Midbrain (tissue), 1 donor: Measurements from ENCODE around the gene SMCO2.

Source experiments
- DNase-seq: peaks from one replicate; lab custom pipeline; 2025; lab: John Stamatoyannopoulos, UW

The SMCO2 gene

DNA sequence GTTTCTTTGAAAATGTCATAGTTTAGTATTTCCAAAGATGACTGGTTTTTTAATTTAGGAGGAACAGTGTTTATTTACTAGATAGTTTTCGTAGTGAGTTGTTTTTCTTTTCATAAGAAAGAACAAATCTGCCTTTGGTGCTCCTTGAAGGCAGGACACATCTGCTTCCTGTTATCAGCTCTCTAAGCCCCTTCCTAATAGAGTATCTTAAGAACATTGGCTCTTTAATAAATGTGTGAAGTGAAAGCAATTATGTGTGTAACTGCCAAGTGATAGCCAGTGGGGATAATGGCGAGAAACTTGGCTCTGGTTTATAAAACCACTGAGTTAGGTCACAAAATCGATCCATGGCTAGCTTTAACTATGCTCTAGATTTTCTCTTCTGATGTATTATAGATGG is 54.0 kb downstream of the SMCO2 start:
- DNase-seq, result no peak

DNA sequence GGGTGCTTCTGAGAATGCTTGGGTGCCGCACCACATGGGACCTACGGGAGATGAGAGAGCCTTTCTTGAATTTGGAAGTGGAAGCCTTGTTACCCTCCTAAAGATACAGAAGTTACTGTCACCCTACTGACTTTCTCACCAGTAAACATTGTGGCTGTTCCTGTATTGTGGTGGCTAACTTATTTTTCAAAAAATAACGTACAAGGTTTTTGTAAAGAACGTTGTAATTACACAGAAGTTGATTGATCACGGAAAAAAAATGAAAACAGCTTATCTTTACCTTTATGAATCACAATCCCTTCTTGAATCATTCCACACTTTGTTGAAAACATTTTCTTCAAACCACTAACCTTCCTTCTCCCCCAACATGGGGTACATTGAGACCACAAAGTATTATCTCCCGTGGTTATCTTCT is 55.5 kb downstream of the SMCO2 start:
- no peak for DNase-seq

GRCh38 chr12:27504507-27504906 is 58.0 kb downstream of the SMCO2 start:
- DNase-seq, result no peak

GRCh38 chr12:27505109-27505508 is 58.6 kb downstream of the SMCO2 start:
- DNase-seq, result no peak

DNA sequence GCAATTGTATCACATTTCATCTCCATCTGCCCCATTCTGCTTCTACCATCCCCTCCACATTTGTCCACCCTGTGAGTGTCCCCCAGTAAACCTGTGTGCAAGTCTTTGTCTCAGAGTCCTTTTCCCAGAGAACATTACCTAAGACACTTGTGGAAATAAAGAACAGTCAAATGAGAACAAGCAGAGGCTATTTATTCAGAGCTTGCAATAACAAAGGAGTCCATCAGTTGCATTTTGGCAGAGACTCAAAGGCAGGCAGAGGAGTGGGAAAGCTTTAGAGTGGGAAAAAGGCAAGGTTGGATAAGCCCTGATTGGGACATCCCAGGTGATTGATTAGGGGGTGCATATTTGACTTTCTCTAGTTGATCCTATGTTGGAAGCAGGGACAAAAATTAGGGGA is 59.2 kb downstream of the SMCO2 start:
- no peak for DNase-seq

GRCh38 chr12:27506645-27507189 is 60.2 kb downstream of the SMCO2 start:
- DNase-seq, result no peak

DNA sequence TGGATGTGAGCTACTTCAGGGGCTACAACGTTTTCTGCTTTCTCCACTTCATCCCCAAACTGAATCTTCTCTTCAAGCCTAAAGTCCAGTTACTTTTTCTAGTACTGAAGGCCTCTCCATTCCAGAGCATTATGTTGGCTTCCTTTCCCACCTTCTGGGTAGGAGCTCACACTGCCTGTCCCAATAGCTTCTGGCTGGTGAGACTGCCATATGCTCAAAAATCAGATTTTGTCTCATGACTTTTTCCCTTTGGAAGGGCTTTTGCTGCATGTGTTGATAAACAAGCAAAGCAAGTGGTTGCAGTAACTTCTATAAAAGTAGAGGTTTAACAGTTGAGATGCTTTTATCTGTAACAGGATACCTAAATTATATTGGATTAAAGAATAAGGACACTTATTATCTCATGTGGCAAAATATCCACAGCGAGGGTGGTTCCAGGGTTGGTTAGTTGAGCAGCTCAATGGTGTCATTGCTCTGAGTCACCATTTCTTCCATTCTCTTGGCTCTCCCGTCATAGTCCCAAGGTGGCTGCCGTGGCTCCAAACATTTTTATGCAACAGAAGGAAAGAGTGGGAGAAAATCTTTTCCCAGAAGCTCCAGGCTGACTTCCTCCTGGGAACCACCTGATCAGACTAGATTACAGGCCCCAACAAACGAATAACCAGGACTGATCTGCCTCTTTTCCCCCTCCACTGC is 62.3 kb downstream of the SMCO2 start:
- no peak for DNase-seq

DNA sequence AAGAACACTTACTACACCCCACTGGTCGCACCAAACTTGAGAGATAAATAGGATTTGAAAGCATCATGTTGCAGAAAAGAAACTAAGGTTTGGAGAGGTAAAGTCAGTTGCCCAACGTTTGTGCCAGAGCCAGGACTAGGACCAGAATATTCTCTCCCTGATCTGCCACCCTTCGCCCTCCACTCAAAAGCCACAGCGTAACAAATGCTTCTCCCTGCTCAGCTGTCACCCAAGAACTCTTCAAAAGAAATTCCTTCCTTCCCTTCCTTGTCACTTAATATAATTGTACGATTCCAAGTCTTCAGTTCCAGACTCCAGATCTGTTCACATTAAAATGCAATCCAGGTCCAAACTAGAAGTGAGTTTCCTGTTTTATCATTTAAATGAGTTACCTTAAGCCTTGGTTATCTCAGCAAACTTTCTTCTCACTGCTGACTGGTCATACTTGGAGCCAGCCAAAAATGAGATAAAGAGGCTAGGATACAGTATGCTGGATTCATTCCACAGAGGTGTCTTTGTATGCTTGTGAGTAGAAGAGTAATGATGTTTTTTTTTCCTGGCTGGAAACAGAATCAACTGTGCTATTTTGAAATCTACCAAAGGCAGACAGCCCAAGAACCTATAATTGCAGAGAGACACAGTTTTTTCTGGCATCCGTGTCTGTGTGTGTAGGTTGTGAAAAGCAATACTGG is 64.6 kb downstream of the SMCO2 start:
- DNase-seq, result no peak

DNA sequence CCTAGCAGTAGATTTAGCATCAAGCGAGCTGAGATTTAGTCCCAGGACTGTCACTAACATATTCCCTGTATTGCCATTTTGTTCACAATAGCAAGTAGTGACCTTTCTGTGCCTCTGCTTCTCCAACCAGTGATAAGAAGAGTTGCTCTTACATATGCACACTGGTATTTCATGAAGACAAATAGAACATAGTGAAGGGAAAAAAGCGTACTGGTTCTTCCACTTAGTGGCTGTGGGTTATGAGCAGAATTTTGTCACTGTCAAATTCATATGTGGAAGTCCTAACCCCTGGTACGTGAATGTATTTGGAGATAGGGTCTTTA is 65.1 kb downstream of the SMCO2 start:
- DNase-seq, result no peak

GRCh38 chr12:27513155-27513824 is 66.8 kb downstream of the SMCO2 start:
- DNase-seq, result no peak

DNA sequence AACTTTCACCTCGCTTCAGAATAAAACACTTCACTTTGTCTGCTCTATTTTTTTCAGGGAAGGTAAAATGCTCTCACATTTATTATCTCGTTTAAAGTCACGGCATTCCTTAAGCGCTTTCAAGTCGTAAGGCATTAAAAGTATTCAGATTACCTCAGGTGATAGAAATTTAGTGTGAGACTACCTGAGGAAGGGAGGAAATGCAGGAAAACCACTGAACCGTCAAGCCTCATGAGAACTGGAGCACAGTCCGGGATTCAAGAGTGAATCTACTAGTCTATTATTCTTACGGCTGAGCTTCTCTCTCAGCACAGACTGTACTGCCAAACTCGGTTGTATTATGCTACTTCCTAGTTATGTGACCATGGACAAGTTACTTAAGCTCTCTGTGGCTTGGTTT is 69.1 kb downstream of the SMCO2 start:
- DNase-seq, result no peak

DNA sequence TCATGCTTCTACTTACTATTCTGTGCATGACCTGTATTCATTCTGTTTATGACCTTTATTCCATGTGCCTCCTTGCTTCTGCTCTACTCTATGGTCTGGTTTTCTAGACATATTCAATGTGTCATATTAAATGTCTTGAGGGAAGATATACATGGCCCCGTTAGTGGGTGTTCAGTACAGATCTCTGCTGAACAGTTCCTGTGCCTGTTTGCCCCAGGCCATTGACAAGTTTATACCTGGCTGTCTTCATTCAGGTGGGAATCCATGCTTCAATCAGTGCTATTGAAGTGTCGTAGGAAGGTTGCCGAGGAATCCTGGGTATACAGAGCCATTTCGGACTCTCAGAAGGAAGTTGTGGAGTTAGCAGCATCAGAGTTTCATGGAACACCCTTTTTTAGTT is 70.1 kb downstream of the SMCO2 start:
- DNase-seq, result no peak

DNA sequence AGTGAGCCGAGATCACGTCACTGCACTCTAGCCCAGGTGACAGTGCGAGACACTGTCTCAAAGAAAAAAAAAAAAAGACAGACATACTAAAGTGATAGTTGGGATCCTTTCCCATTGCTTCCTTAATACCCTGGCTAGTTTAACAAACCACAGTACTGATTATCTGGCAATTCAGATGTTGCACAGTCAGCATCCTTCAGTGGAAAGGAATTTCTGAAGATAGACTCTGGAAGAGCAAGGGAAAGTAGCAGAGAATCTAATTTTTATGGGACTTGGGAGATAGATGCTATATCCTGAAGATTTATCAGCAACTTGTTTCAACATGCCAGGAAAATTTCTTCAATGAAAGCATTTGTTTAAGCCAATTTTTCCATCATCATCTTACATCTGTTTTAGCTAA is 71.0 kb downstream of the SMCO2 start:
- DNase-seq, result no peak

GRCh38 chr12:27517961-27518665 is 71.6 kb downstream of the SMCO2 start:
- DNase-seq, result no peak

GRCh38 chr12:27521066-27521465 is 74.5 kb downstream of the SMCO2 start:
- no peak for DNase-seq

- no peak for DNase-seq
Measured at GRCh38 chr12:27521981-27522380, 75.4 kb downstream of the SMCO2 start.

DNA sequence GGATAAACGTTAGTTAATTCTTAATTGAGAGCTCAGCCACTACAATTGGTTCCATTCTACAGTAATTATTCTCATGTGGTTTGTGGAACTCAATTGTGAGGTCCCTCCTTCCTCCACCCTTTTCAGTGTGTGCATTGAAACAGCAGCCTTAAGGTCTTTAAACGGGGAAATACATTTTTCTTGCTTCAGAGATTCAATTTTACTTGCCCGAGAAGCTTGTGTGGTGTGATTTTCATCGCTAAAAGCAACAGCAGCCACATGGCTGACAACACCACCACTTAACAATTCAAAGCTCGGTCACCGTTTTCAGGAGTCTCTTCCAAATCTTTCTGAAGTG is 76.7 kb downstream of the SMCO2 start:
- DNase-seq, result no peak

GRCh38 chr12:27523642-27524493 is 77.3 kb downstream of the SMCO2 start, which contains the start of gene PPFIBP1:
Gene PPFIBP1 (plus strand): TSS chr12:27524206. CDS start chr12:27633397, 109,191 bp downstream.
- DNase-seq, result peak; percentile 97

GRCh38 chr12:27524494-27524835 is 77.9 kb downstream of the SMCO2 start:
- no peak for DNase-seq

- peak; percentile 14 for DNase-seq
Measured at GRCh38 chr12:27524839-27525753, 78.6 kb downstream of the SMCO2 start.

DNA sequence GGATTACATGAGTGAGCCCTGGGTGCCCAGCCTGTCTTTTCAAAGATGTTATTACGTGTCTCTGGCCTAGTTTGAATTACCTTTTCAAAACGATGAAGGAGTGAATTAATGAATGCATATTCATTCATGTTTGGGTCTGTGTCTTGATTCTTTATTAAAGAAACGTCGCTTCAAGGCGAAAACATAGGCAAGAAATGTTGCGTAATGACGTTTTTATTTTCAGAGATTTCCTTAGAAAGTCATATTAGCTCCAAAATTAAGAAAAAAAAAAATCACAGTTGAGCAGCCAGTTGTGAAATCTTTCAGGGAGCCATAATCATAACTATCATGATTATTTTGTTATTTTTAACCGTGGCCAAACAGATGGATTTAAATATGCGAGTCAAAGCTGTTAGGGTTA is 81.0 kb downstream of the SMCO2 start:
- DNase-seq, result no peak
